Heart left ventricle (tissue), 16 donors: Measurements from ENCODE around the gene RNU11. TPM values are rescaled to one million over a fixed set of nuclear protein-coding genes. Genes with fewer than 3 reads are reported as not detected.
"Not testable (repeated sequence)": the region's sequence is repeated elsewhere in the genome, so short reads cannot be mapped to it uniquely, and the experiment has no call there.

Source experiments
- ATAC-seq, 4 donors: fragments of 200-7000 bp; cut with Tn5 transposase; one replicate each; pipeline ENCODE4 v1.9.1; 2020 to 2022; ENCODE audit warnings: moderate library complexity in 4 of 4, mild to moderate bottlenecking in 3 of 4, moderate number of reproducible peaks in 1 of 4
- DNase-seq, 5 donors: peaks; one replicate each; pipeline ENCODE4 v3.0.0-alpha.2; 2020
- H3K27ac ChIP-seq, 12 donors: fragments of 200-600 bp; sonication (generic) in 4 of 12; one replicate each; pipeline versions ENCODE4 v1.5.0 to v1.8.0; 2016 to 2022; ENCODE audit warnings: mild to moderate bottlenecking in 2 of 12
- H3K27me3 ChIP-seq, 9 donors: fragments of 200-600 bp; sonication (generic) in 2 of 9; one replicate each; pipeline versions ENCODE4 v1.5.1 to v1.8.0; 2016 to 2022; ENCODE audit warnings: mild to moderate bottlenecking in 3 of 9
- H3K36me3 ChIP-seq, 9 donors: fragments of 200-600 bp; sonication (generic) in 2 of 9; one replicate each; pipeline versions ENCODE4 v1.5.0 to v1.8.0; 2018 to 2022; ENCODE audit warnings: mild to moderate bottlenecking in 2 of 9
- H3K4me1 ChIP-seq, 12 donors: fragments of 200-600 bp; sonication (generic) in 4 of 12; one replicate each; pipeline versions ENCODE4 v1.5.0 to v1.8.0; 2016 to 2022; ENCODE audit warnings: mild to moderate bottlenecking in 3 of 12
- H3K4me3 ChIP-seq, 12 donors: fragments of 200-600 bp; sonication (generic) in 4 of 12; one replicate each; pipeline versions ENCODE4 v1.5.0 to v1.8.0; 2017 to 2022; ENCODE audit warnings: mild to moderate bottlenecking in 9 of 12, moderate library complexity in 4 of 12
- H3K9me3 ChIP-seq, 12 donors: fragments of 200-600 bp; sonication (generic) in 4 of 12; one replicate each; pipeline versions ENCODE4 v1.5.0 to v1.8.0; 2016 to 2022; ENCODE audit warnings: mild to moderate bottlenecking in 1 of 12
- CTCF ChIP-seq, 12 donors: fragments of 200-600 bp; sonication (generic) in 4 of 12; IDR thresholded peaks; one replicate each; pipeline versions ENCODE4 v1.5.0 to v1.8.0; 2018 to 2022; ENCODE audit warnings: antibody characterized with exemption in 12 of 12, mild to moderate bottlenecking in 5 of 12
- POLR2A ChIP-seq, 2 donors: fragments of 450-650 bp; IDR thresholded peaks; one replicate each; pipeline ENCODE4 v1.6.1; 2017; ENCODE audit warnings: antibody characterized with exemption in 2 of 2, mild to moderate bottlenecking in 2 of 2, moderate library complexity in 2 of 2
- WGBS, 4 donors: extraction: QIAGEN DNeasy Blood & Tissue Kit in 2 of 4; methylation state at CpG; one replicate each; pipeline versions ENCODE4 v1.1.5 to v1.1.7; 2013 to 2018; 5-methylcytosine and 5-hydroxymethylcytosine counted together
- intact Hi-C, 10 donors: fragments of 100-400 bp; cut with DNase I; formaldehyde crosslinking; loops; one replicate each; pipeline versions ENCODE4 v1.11.1 to v1.14.2; 2022
- polyA plus RNA-seq, 2 donors: library from polyadenylated mRNA; stranded (reverse); fragments of 200-250 nt; gene quantifications; one replicate each; pipeline ENCODE4 v1.2.3, GENCODE V29; 2013
- total RNA-seq, 9 donors: library from RNA; depleted of rRNA in 2 of 9; stranded (reverse); fragments of >200 nt in 2 of 9; fragmentation: NEBNext Ultra II Directional in 3 of 9; extraction: Animal tissue kit (Norgen Biotek cat#: 25700) in 3 of 9; gene quantifications; one replicate each; pipeline versions ENCODE4 v1.1.0 to v1.2.4, GENCODE V29; 2016 to 2023
- donor health status: ischemic (EF 13 %, LVEDD 7.1; RV severe dilation, severe dysfunction).
- donor health status: healthy with polysubstance abuse.
- donor health status: DM: no; HTN: yes; CAD: no.
- donor health status: DM: no; HTN: no; CAD: no.
- donor health status: ischemic (EF 25% LVEDD 6.9; RV normal size, moderate dysfunction).
- donor health status: ischemic (EF 25% LVEDD 5.7; RV mildly dilated, moderate dysfunction).
- donor health status: healthy.
- donor health status: DM: yes; HTN: yes; CAD: no.
- donor health status: ischemic (EF 35%, LVEDD 5.7; RV mildly dilated, moderate dysfunction).
- donor health status: nonischemic (EF 11% LVEDD 7.7; RV severe dilation, severe dysfunction).
- donor health status: DM: yes; HTN: yes; CAD: no.
- donor health status: PGD.
- donor health status: ischemic (EF 29% LVEDD 5.4; RV normal size, mild dysfunction).
- donor health status: nonischemic (EF 23%, LVEDD 6.1; RV moderate dilation, normal function).

The RNU11 gene
- total and polyA plus RNA-seq, 11 donors = not detected

GRCh38 chr1:28668956-28669723 lies 20.7 kb downstream of the RNU11 start:
- peak; percentile 65 to 80 (median 74) for DNase-seq
- H3K27me3 ChIP-seq = no peaks in the 10 kb centered on the region
- H3K9me3 ChIP-seq = no peaks in the 10 kb centered on the region
- 0 to 1% (median 1%) methylated on average over 18 to 63 of the region's 63 CpGs for WGBS, 4 donors
- peak overlapping the region; percentile 98 to 100 (median 99) for H3K27ac ChIP-seq
- TF ChIP-seq CTCF (IDR thresholded peaks at IDR 0.05) = no peak
- H3K36me3 ChIP-seq = no peaks in the 10 kb centered on the region
- peak; percentile 21 to 91 (median 77) for ATAC-seq
- H3K4me3 ChIP-seq = peak overlapping the region; percentile 96 to 100 (median 99)
- intact Hi-C loops = loop anchor here in 9 of 10 donors (1.0 to 5.0 kb wide), 6 partner anchors 20 to 68 kb away; partner anchors contain the start of genes RNU11 (in 6 of the 9), YTHDF2 (in 4 of the 9) and TAF12 (in 3 of the 9)
- H3K4me1 ChIP-seq = peaks cover 0 to 23% (median 18%) of the 10 kb centered on the region in 12 donors

GRCh38 chr1:28671254-28671780 lies 22.9 kb downstream of the RNU11 start:
- H3K36me3 ChIP-seq = no peaks in the 10 kb centered on the region
- H3K4me3 ChIP-seq = no peak overlapping the region
- H3K27me3 ChIP-seq = no peaks in the 10 kb centered on the region
- DNase-seq (no peak), ATAC-seq (no peak)
- no peak overlapping the region for H3K27ac ChIP-seq
- TF ChIP-seq POLR2A (IDR thresholded peaks at IDR 0.05) = no peak
- TF ChIP-seq CTCF (IDR thresholded peaks at IDR 0.05) = no peak
- intact Hi-C loops = no loop called here
- H3K9me3 ChIP-seq = no peaks in the 10 kb centered on the region
- peaks cover 0 to 23% (median 18%) of the 10 kb centered on the region in 12 donors for H3K4me1 ChIP-seq
- WGBS, 4 donors = 92 to 96% (median 96%) methylated on average over 20 of the region's 20 CpGs

- H3K4me1 ChIP-seq = peaks cover 0 to 18% (median 12%) of the 10 kb centered on the region in 12 donors
- H3K27me3 ChIP-seq, DNase-seq, H3K4me3 ChIP-seq, intact Hi-C loops, H3K36me3 ChIP-seq, H3K9me3 ChIP-seq, H3K27ac ChIP-seq, ATAC-seq: not testable (repeated sequence)
- WGBS, 4 donors = 95 to 97% (median 96%) methylated on average over 15 of the region's 15 CpGs
Measured at GRCh38 chr1:28672971-28673370, 24.6 kb downstream of the RNU11 start.

- Histone ChIP-seq H3K4me3 (no peak overlapping the region), H3K36me3 (peaks cover 0 to 4% (median 0%) of the 10 kb centered on the region in 9 donors), H3K4me1 (peaks cover 0 to 4% (median 0%) of the 10 kb centered on the region in 12 donors), H3K27ac (no peak overlapping the region), H3K27me3 (no peaks in the 10 kb centered on the region), H3K9me3 (no peaks in the 10 kb centered on the region)
- intact Hi-C loops = no loop called here
- TF ChIP-seq CTCF (IDR thresholded peaks at IDR 0.05) (no peak), POLR2A (IDR thresholded peaks at IDR 0.05) (no peak)
- DNase-seq (no peak), ATAC-seq (no peak)
Measured at GRCh38 chr1:28675924-28676257, 27.5 kb downstream of the RNU11 start.
